ENCODE measurements around the gene ACTA1.
"Not testable (repeated sequence)": the region's sequence is repeated elsewhere in the genome, so short reads cannot be mapped to it uniquely, and the experiment has no call there.

The ACTA1 gene

GRCh38 chr1:229396585-229397206, 37.2 kb downstream of the ACTA1 start:
- TF ChIP-seq, protein P1, sequence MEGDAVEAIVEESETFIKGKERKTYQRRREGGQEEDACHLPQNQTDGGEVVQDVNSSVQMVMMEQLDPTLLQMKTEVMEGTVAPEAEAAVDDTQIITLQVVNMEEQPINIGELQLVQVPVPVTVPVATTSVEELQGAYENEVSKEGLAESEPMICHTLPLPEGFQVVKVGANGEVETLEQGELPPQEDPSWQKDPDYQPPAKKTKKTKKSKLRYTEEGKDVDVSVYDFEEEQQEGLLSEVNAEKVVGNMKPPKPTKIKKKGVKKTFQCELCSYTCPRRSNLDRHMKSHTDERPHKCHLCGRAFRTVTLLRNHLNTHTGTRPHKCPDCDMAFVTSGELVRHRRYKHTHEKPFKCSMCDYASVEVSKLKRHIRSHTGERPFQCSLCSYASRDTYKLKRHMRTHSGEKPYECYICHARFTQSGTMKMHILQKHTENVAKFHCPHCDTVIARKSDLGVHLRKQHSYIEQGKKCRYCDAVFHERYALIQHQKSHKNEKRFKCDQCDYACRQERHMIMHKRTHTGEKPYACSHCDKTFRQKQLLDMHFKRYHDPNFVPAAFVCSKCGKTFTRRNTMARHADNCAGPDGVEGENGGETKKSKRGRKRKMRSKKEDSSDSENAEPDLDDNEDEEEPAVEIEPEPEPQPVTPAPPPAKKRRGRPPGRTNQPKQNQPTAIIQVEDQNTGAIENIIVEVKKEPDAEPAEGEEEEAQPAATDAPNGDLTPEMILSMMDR (conservative IDR thresholded peaks at IDR 0.05; ENCODE audit: low read depth, low read length): no peak
- H3K4me3 ChIP-seq (ENCODE audit: low read length): no peak overlapping the region
- DNase-seq (ENCODE audit: low read depth): no peak

DNA sequence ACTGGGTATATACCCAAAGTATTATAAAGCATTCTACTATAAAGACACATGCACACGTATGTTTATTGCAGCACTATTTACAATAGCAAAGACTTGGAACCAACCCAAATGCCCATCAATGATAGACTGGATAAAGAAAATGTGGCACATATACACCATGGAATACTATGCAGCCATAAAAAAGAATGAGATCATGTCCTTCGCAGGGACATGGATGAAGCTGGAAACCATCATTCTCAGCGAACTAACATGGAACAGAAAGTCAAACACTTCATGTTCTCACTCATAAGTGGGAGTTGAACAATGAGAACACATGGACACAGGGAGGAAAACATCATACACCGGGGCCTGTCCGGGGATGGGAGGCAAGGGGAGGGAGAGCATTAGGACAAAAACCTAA, 39.4 kb downstream of the ACTA1 start:
- not testable (repeated sequence) for H3K4me3 ChIP-seq (ENCODE audit: low read length); DNase-seq (ENCODE audit: low read depth)

DNA sequence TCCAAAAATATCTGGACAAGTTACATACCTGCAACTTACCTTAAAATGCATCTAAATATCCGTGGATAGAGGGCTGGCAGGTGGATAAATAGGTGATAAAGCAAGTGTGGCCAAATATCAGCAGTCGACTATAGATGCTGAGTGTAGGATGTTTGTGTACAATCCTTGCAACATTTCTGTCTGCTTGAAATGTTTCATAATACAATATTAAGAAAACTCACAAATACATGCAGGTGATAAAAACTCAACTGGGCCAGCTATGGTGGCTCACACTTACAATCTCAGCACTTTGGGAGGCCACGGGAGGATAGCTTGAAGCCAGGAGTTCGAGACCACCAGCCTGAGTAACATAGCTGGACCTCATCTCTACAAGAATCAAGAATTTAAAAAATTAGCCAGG, 41.0 kb downstream of the ACTA1 start:
- DNase-seq (ENCODE audit: low read depth): no peak
- no peak overlapping the region for H3K4me3 ChIP-seq (ENCODE audit: low read length)
- TF ChIP-seq, protein P1 (conservative IDR thresholded peaks at IDR 0.05; ENCODE audit: low read depth, low read length): no peak

DNA sequence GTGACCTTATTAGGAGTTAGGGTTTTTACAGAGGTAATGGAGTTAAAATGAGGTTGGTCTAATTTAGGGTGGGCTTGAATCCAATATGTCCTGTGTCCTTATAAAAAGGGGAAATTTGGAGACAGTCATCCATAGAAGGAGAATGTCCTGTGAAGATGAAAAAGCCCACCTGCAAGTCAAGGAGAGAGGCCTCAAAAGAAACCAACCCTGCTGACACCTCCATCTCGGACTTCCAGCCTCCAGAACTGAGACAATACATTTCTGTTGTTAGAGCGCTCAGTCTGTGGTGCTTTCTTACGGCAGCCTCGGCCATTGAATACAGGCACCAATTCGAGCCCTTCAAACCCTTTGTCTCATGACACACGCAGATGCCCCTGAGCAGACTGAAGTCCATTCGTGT, 43.8 kb downstream of the ACTA1 start:
- TF ChIP-seq, protein P1 (conservative IDR thresholded peaks at IDR 0.05; ENCODE audit: low read depth, low read length): no peak
- H3K4me3 ChIP-seq (ENCODE audit: low read length): no peak overlapping the region
- no peak for DNase-seq (ENCODE audit: low read depth)

DNA sequence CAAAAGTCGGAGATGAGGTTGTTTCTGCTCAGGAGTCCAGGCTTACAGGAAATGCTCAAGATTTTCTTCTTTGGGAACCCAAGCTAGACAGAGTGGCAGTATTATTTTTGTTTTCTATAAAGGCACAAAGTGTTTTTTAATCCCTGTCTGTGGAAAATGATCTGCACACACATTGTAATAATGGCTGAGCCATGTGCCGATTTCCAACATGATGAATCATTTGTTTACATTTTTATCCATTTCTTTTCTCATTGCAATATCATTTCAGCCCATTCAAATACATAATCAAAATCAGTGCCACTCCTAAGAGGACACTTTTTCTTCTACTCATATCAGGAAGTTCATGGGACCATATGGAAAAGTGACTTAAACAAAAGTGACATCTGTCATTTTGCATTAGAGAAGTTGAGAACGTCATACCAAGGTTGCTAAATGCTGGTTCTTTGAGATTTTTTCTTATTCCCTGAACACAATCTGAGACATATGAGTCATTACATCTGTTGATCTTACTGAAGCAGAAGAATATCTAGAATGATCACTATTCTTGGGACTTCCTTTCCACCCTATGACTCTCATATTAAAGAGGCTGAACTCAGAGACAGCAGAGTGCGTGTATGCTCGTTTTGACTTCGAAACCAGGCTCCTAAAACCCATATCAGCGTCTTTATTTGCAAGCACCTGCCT, 44.9 kb downstream of the ACTA1 start:
- DNase-seq (ENCODE audit: low read depth): peak; percentile 54
- TF ChIP-seq, protein P1 (conservative IDR thresholded peaks at IDR 0.05; ENCODE audit: low read depth, low read length): no peak
- no peak overlapping the region for H3K4me3 ChIP-seq (ENCODE audit: low read length)

GRCh38 chr1:229385853-229386456, 47.9 kb downstream of the ACTA1 start:
- TF ChIP-seq, protein P1 (conservative IDR thresholded peaks at IDR 0.05; ENCODE audit: low read depth, low read length): no peak
- H3K4me3 ChIP-seq (ENCODE audit: low read length): no peak overlapping the region
- DNase-seq (ENCODE audit: low read depth): no peak

GRCh38 chr1:229384822-229385221, 49.1 kb downstream of the ACTA1 start:
- DNase-seq (ENCODE audit: low read depth): no peak
- TF ChIP-seq, protein P1 (conservative IDR thresholded peaks at IDR 0.05; ENCODE audit: low read depth, low read length): no peak
- no peak overlapping the region for H3K4me3 ChIP-seq (ENCODE audit: low read length)
